Endothelial cell of umbilical vein (primary cell): Measurements from ENCODE around the gene TACR1. TPM values are rescaled to one million over a fixed set of nuclear protein-coding genes. Genes with fewer than 3 reads are reported as not detected.

Experiments
- BruUV-seq: library from RNA; stranded (reverse); fragments of 400-500 nt; replicated peaks from 2 replicates; lab custom pipeline; 2021; lab: Mats Ljungman, UMichigan
- CTCF ChIA-PET: fragments of 300-600, 350-600 bp; sonication (Branson Sonifier 250); formaldehyde crosslinking; loops from one replicate; lab custom pipeline; 2021; ENCODE audit warnings: antibody characterized with exemption, inconsistent platforms; lab: Charles Lee
- POLR2A ChIA-PET: fragments of 300-600, 350-600 bp; sonication (Branson Sonifier 250); formaldehyde crosslinking; loops from one replicate; lab custom pipeline; 2021; ENCODE audit warnings: antibody characterized with exemption, inconsistent platforms; lab: Charles Lee
- DNase-seq: peaks from one replicate; pipeline ENCODE4 v3.0.0-alpha.2; 2011; ENCODE audit warnings: low read depth, low spot score
- FAIRE-seq: peaks from 2 replicates; lab custom pipeline; 2011; peaks lifted over from hg19 to GRCh38; lab: Jason Lieb, UNC
- H2AFZ ChIP-seq: 2 replicates; pipeline ENCODE4 v1.6.0; 2012; ENCODE audit warnings: low read depth, low read length, control low read depth, inconsistent platforms
- H3K27ac ChIP-seq: 2 replicates; pipeline ENCODE4 v1.5.1; 2011; ENCODE audit warnings: low read depth, mild to moderate bottlenecking, control low read depth, low read length, moderate library complexity; ENCODE audit not compliant: insufficient read depth
- H3K27me3 ChIP-seq, 2 experiments: 2 replicates each; pipeline versions ENCODE4 v1.6.0 to v1.6.1; 2011; ENCODE audit warnings: low read length in 2 of 2, mixed read lengths in 1 of 2; ENCODE audit not compliant: control insufficient read depth in 2 of 2, insufficient read depth in 2 of 2
- H3K36me3 ChIP-seq, 2 experiments: 2 replicates in 1 of 2; 3 replicates in 1 of 2; pipeline ENCODE4 v1.5.1; 2011; ENCODE audit warnings: low read length in 2 of 2, mild to moderate bottlenecking in 1 of 2, moderate library complexity in 1 of 2; ENCODE audit not compliant: control insufficient read depth in 2 of 2, insufficient read depth in 2 of 2; ENCODE audit errors: extremely low read depth in 1 of 2
- H3K4me1 ChIP-seq: 3 replicates; pipeline ENCODE4 v1.5.1; 2011; ENCODE audit warnings: mild to moderate bottlenecking, low read length; ENCODE audit not compliant: control insufficient read depth, insufficient read depth; ENCODE audit errors: extremely low read depth
- H3K4me2 ChIP-seq: 2 replicates; pipeline ENCODE4 v1.6.1; 2011; ENCODE audit warnings: low read length, control low read depth, mixed read lengths; ENCODE audit not compliant: insufficient read depth
- H3K4me3 ChIP-seq, 3 experiments: fragments of 200-600 bp in 1 of 3; sonication (generic), shearing (Covaris generic) in 1 of 3; replicated peaks in 1 of 3; 2 replicates each; pipeline ENCODE4 v1.5.1; 2011 to 2016; ENCODE audit warnings: control low read depth in 3 of 3, low read length in 3 of 3, mild to moderate bottlenecking in 2 of 3, inconsistent platforms in 1 of 3, low read depth in 1 of 3, moderate library complexity in 1 of 3; ENCODE audit not compliant: insufficient read depth in 1 of 3
- H3K79me2 ChIP-seq: 2 replicates; pipeline ENCODE4 v1.6.0; 2012; ENCODE audit warnings: low read length, inconsistent platforms; ENCODE audit not compliant: control insufficient read depth, insufficient read depth
- H3K9ac ChIP-seq: replicated peaks from 2 replicates; pipeline ENCODE3; 2011; ENCODE audit warnings: low read length, control low read depth; ENCODE audit not compliant: insufficient read depth; ENCODE audit errors: extremely low read depth
- H3K9me1 ChIP-seq: replicated peaks from 3 replicates; pipeline ENCODE4 v1.6.0; 2011; ENCODE audit warnings: mild to moderate bottlenecking, low read length; ENCODE audit not compliant: control insufficient read depth, insufficient read depth; ENCODE audit errors: extremely low read depth
- H3K9me3 ChIP-seq: replicated peaks from 2 replicates; pipeline ENCODE4 v1.5.1; 2012; ENCODE audit warnings: low read length, inconsistent platforms; ENCODE audit not compliant: control insufficient read depth, insufficient read depth
- H4K20me1 ChIP-seq: replicated peaks from 2 replicates; pipeline ENCODE3; 2011; ENCODE audit warnings: mild to moderate bottlenecking, low read length; ENCODE audit not compliant: control insufficient read depth, insufficient read depth; ENCODE audit errors: extremely low read depth
- CTCF ChIP-seq, 2 donors: IDR thresholded peaks; 1 replicate in 1 of 2; 2 replicates in 1 of 2; pipeline ENCODE4 v1.5.1; 2011; ENCODE audit warnings: low read length in 2 of 2, mild to moderate bottlenecking in 2 of 2, moderate library complexity in 2 of 2, control low read depth in 1 of 2, inconsistent platforms in 1 of 2, low read depth in 1 of 2; ENCODE audit not compliant: insufficient read depth in 1 of 2; ENCODE audit errors: extremely low read depth in 1 of 2
- EZH2 ChIP-seq: IDR thresholded peaks from 2 replicates; pipeline ENCODE4 v1.6.1; 2012; ENCODE audit warnings: borderline replicate concordance, low read depth, mild to moderate bottlenecking, moderate library complexity, low read length, inconsistent platforms; ENCODE audit not compliant: severe bottlenecking
- FOS ChIP-seq: IDR thresholded peaks from 2 replicates; pipeline ENCODE4 v1.6.1; 2011; ENCODE audit warnings: mild to moderate bottlenecking, low read length, moderate library complexity, borderline replicate concordance; ENCODE audit not compliant: insufficient read depth
- JUN ChIP-seq: IDR thresholded peaks from 2 replicates; pipeline ENCODE4 v1.6.1; 2011; ENCODE audit warnings: borderline replicate concordance, low read depth; ENCODE audit not compliant: insufficient read length, insufficient read depth
- MYC ChIP-seq: IDR thresholded peaks from one replicate; pipeline ENCODE4 v1.6.1; 2011; ENCODE audit warnings: mild to moderate bottlenecking, low read depth, low read length
- POLR2AphosphoS5 ChIP-seq: IDR thresholded peaks from 2 replicates; pipeline ENCODE4 v1.6.1; 2012; ENCODE audit warnings: low read depth, mild to moderate bottlenecking, control low read depth, low read length, moderate library complexity; ENCODE audit not compliant: insufficient read depth
- dilution Hi-C: fragments of 300-500 bp; cut with MboI; formaldehyde crosslinking; loops from one replicate; pipeline ENCODE4 v1.15.0; 2019; ENCODE audit warnings: low sequenced_read_pairs; ENCODE audit not compliant: extremely low pct_ligation_motif_present
- intact Hi-C: fragments of 100-400 bp; cut with micrococcal nuclease; formaldehyde crosslinking; loops from one replicate; pipeline ENCODE4 v1.10.0; 2022
- polyA plus RNA-seq, 4 experiments: library from polyadenylated mRNA; depleted of rRNA in 3 of 4; stranded (reverse) in 3 of 4; unstranded in 1 of 4; fragments of >200 nt; gene quantifications; 2 replicates each; pipeline versions ENCODE4 v1.2.1 to v1.2.3, GENCODE V29; 2011 to 2012; ENCODE audit warnings: missing spikeins in 1 of 4
- total RNA-seq: library from RNA; stranded (reverse); gene quantifications from 2 replicates; pipeline ENCODE4 v1.2.3, GENCODE V29; 2021

TACR1 gene
- total and polyA plus RNA-seq, 2 donors (not counting 3 experiments of a cell fraction or from before 2014, with no cell fraction given) = not detected

GRCh38 chr2:75130171-75130570 lies 69.1 kb downstream of the TACR1 start:
- Histone ChIP-seq H3K9me1 (no peaks in the 10 kb centered on the region), H2AFZ (no peak overlapping the region), H3K4me2 (no peak overlapping the region), H3K9ac (no peak overlapping the region), H3K4me3 (no peak overlapping the region), H3K4me1 (no peaks in the 10 kb centered on the region), H3K27ac (no peak overlapping the region), H3K79me2 (no peaks in the 10 kb centered on the region), H3K9me3 (no peaks in the 10 kb centered on the region), H3K27me3 (no peaks in the 10 kb centered on the region), H3K36me3 (no peaks in the 10 kb centered on the region), H4K20me1 (no peaks in the 10 kb centered on the region)
- FAIRE-seq (no peak), DNase-seq (no peak)
- CTCF ChIA-PET = interaction anchor here (0.8 kb wide), 1 partner anchor 11 kb away, joined by 3 read pairs; no protein-coding TSS in a partner anchor
- intact Hi-C loops = no loop called here
- BruUV-seq = no TSS peak
- dilution Hi-C loops = no loop called here
- TF ChIP-seq MYC = no peak
- TF ChIP-seq CTCF (IDR thresholded peaks at IDR 0.05; ENCODE audit: extremely low read depth in 1 of 2, insufficient read depth in 1 of 2, low read depth in 1 of 2, low read length in 2 of 2) = peak in 1 of 2 donors; percentile 16
- POLR2A ChIA-PET = no interaction called here

- Histone ChIP-seq H3K9me1 (no peaks in the 10 kb centered on the region), H3K4me1 (no peaks in the 10 kb centered on the region), H3K27ac (no peak overlapping the region), H3K4me3 (no peak overlapping the region), H3K9ac (no peak overlapping the region), H3K4me2 (no peak overlapping the region), H2AFZ (no peak overlapping the region), H3K27me3 (peaks cover 0 to 2% of the 10 kb centered on the region in 2 experiments), H3K36me3 (no peaks in the 10 kb centered on the region), H3K9me3 (no peaks in the 10 kb centered on the region), H3K79me2 (no peaks in the 10 kb centered on the region), H4K20me1 (no peaks in the 10 kb centered on the region)
- DNase-seq (no peak), FAIRE-seq (no peak)
- ChIA-PET CTCF (no interaction called here), POLR2A (no interaction called here)
- intact Hi-C loops (no loop called here), dilution Hi-C loops (no loop called here)
- no TSS peak for BruUV-seq
- no peak for TF ChIP-seq EZH2
- no peak for TF ChIP-seq POLR2AphosphoS5
- TF ChIP-seq JUN = no peak
- TF ChIP-seq FOS = no peak
Observed at GRCh38 chr2:75123876-75124275, 75.4 kb downstream of the TACR1 start.
